ENCODE data around the gene ARHGEF7. TPM values are rescaled to one million over a fixed set of nuclear protein-coding genes. Genes with fewer than 3 reads are reported as not detected.

The ARHGEF7 gene
- total RNA-seq, 5 donors from 2014 or later (not counting 1 experiment from before 2014, with no cell fraction given), result 68.0 to 85.8 (median 83.7) TPM

DNA sequence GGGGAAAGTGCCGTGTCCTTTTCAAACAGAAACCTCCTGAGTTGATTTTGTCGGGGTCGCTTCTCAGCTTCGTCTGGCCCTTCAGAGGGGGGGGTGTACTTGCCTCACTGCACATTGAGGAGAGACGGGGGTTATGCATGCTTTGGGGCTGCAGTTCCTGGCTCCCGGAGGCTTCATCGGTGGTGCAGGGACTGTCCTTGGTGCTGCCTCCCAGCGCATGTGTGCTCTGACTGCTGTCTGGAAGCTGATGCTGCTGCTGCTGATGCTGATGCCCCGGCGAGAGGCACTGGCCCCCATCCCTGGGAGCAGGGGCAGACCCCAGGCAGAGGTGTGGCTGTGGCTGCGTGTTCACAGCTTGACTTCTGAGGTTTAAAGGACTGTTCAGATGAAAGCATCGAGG is 91.0 kb downstream of the ARHGEF7 start:
- Histone ChIP-seq H3K4me1 (ENCODE audit: control insufficient read depth in 1 of 2, extremely low read depth in 1 of 2, insufficient read depth in 2 of 2, low read length in 2 of 2) (peaks cover 25 to 43% of the 10 kb centered on the region in 2 experiments), H3K27ac (ENCODE audit: low read length) (no peak overlapping the region), H3K9me3 (no peaks in the 10 kb centered on the region), H3K36me3 (ENCODE audit: control insufficient read depth in 2 of 2, extremely low read depth in 1 of 2, insufficient read depth in 1 of 2, low read length in 1 of 2) (peaks cover 2 to 7% of the 10 kb centered on the region in 2 donors), H3K4me3 (ENCODE audit: control insufficient read depth in 1 of 2, extremely low read depth in 1 of 2, low read length in 1 of 2) (no peak overlapping the region), H3K27me3 (replicated peaks in 1 of 2; ENCODE audit: control insufficient read depth in 2 of 2, extremely low read depth in 1 of 2, insufficient read depth in 2 of 2, low read length in 1 of 2) (no peaks in the 10 kb centered on the region)
- ATAC-seq (replicated peaks in 1 of 4) (no peak), DNase-seq (no peak)
- WGBS (ENCODE audit: insufficient coverage), result 97% methylated on average over 10 of the region's 12 CpGs
- Mint-ChIP-seq H3K27ac (no peak overlapping the region), H3K36me3 (peaks cover 10% of the 10 kb centered on the region), H3K9me3 (no peaks in the 10 kb centered on the region), H3K4me1 (peaks cover 76 to 90% (median 78%) of the 10 kb centered on the region in 3 donors), H3K27me3 (no peaks in the 10 kb centered on the region), H3K4me3 (no peak overlapping the region)
- ChIA-PET CTCF (no interaction called here), POLR2A (no interaction called here)

DNA sequence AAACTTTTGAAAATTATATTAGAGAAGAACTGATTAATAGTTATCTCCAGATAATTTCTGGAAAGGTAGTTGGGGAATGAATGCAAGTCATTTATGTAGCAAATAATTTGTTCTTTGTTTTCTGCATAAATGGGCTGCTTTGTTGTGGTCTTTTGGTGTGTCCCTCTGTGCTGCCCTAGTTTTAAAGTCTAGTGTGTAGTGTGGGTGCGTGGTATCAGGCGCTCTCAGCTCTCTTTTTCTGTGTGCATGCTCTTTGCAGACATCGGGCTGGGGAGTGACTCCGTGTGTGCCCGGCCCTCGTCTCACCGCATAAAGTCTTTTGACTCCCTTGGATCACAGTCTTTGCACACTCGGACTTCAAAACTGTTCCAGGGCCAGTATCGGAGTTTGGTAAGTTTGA is 94.5 kb downstream of the ARHGEF7 start:
- ChIA-PET POLR2A (no interaction called here), CTCF (interaction anchor here in 1 of 2 donors (2.9 kb wide), 1 partner anchor 142 kb away, joined by 6 read pairs; no protein-coding TSS in a partner anchor)
- H3K27ac Mint-ChIP-seq, result peak overlapping the region in 1 of 2 donors; percentile 11
- H3K27me3 ChIP-seq (replicated peaks in 1 of 2; ENCODE audit: control insufficient read depth in 2 of 2, extremely low read depth in 1 of 2, insufficient read depth in 2 of 2, low read length in 1 of 2), result no peaks in the 10 kb centered on the region
- no peak overlapping the region for H3K4me3 Mint-ChIP-seq
- peaks cover 67 to 87% (median 75%) of the 10 kb centered on the region in 3 donors for H3K4me1 Mint-ChIP-seq
- WGBS (ENCODE audit: insufficient coverage), result 84% methylated on average over 8 of the region's 9 CpGs
- peaks cover 10 to 15% of the 10 kb centered on the region in 2 experiments for H3K4me1 ChIP-seq (ENCODE audit: control insufficient read depth in 1 of 2, extremely low read depth in 1 of 2, insufficient read depth in 2 of 2, low read length in 2 of 2)
- H3K27ac ChIP-seq (ENCODE audit: low read length), result no peak overlapping the region
- no peak overlapping the region for H3K4me3 ChIP-seq (ENCODE audit: control insufficient read depth in 1 of 2, extremely low read depth in 1 of 2, low read length in 1 of 2)
- H3K36me3 Mint-ChIP-seq, result peaks cover 10% of the 10 kb centered on the region
- DNase-seq, result no peak
- H3K9me3 ChIP-seq, result no peaks in the 10 kb centered on the region
- H3K9me3 Mint-ChIP-seq, result no peaks in the 10 kb centered on the region
- peaks cover 2 to 14% of the 10 kb centered on the region in 2 donors for H3K36me3 ChIP-seq (ENCODE audit: control insufficient read depth in 2 of 2, extremely low read depth in 1 of 2, insufficient read depth in 1 of 2, low read length in 1 of 2)
- ATAC-seq (replicated peaks in 1 of 4), result no peak
- no peaks in the 10 kb centered on the region for H3K27me3 Mint-ChIP-seq

DNA sequence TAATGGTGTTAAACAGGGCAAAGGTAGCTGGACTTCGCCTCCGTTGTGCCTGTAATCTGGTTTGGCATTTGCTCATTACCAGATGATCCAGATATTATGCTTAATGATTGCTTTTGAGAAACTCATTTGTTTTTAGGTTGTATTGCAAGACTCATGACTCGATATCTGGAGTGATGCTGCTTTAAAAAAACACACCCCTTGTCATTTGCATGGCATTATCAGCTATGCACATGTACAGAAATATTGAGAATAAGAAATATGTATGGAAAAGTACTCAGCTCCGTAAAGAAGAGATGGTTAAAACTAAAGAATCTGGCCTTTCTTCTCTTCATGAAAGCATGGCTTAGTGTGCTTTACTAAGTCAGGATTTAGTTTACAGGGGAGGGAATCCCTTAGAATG is 95.0 kb downstream of the ARHGEF7 start:
- H3K36me3 Mint-ChIP-seq, result peaks cover 9% of the 10 kb centered on the region
- H3K27me3 Mint-ChIP-seq, result no peaks in the 10 kb centered on the region
- H3K4me3 Mint-ChIP-seq, result no peak overlapping the region
- WGBS (ENCODE audit: insufficient coverage), result 81% methylated on average over 3 of the region's 4 CpGs
- peaks cover 67 to 83% (median 78%) of the 10 kb centered on the region in 3 donors for H3K4me1 Mint-ChIP-seq
- Histone ChIP-seq H3K27me3 (replicated peaks in 1 of 2; ENCODE audit: control insufficient read depth in 2 of 2, extremely low read depth in 1 of 2, insufficient read depth in 2 of 2, low read length in 1 of 2) (no peaks in the 10 kb centered on the region), H3K27ac (ENCODE audit: low read length) (no peak overlapping the region), H3K9me3 (no peaks in the 10 kb centered on the region), H3K36me3 (ENCODE audit: control insufficient read depth in 2 of 2, extremely low read depth in 1 of 2, insufficient read depth in 1 of 2, low read length in 1 of 2) (peaks cover 2 to 14% of the 10 kb centered on the region in 2 donors), H3K4me1 (ENCODE audit: control insufficient read depth in 1 of 2, extremely low read depth in 1 of 2, insufficient read depth in 2 of 2, low read length in 2 of 2) (peaks cover 10 to 15% of the 10 kb centered on the region in 2 experiments), H3K4me3 (ENCODE audit: control insufficient read depth in 1 of 2, extremely low read depth in 1 of 2, low read length in 1 of 2) (no peak overlapping the region)
- no peaks in the 10 kb centered on the region for H3K9me3 Mint-ChIP-seq
- ChIA-PET POLR2A (no interaction called here), CTCF (interaction anchor here in 1 of 2 donors (2.9 kb wide), 1 partner anchor 142 kb away, joined by 6 read pairs; no protein-coding TSS in a partner anchor)
- DNase-seq, result no peak
- ATAC-seq (replicated peaks in 1 of 4), result no peak
- H3K27ac Mint-ChIP-seq, result no peak overlapping the region

DNA sequence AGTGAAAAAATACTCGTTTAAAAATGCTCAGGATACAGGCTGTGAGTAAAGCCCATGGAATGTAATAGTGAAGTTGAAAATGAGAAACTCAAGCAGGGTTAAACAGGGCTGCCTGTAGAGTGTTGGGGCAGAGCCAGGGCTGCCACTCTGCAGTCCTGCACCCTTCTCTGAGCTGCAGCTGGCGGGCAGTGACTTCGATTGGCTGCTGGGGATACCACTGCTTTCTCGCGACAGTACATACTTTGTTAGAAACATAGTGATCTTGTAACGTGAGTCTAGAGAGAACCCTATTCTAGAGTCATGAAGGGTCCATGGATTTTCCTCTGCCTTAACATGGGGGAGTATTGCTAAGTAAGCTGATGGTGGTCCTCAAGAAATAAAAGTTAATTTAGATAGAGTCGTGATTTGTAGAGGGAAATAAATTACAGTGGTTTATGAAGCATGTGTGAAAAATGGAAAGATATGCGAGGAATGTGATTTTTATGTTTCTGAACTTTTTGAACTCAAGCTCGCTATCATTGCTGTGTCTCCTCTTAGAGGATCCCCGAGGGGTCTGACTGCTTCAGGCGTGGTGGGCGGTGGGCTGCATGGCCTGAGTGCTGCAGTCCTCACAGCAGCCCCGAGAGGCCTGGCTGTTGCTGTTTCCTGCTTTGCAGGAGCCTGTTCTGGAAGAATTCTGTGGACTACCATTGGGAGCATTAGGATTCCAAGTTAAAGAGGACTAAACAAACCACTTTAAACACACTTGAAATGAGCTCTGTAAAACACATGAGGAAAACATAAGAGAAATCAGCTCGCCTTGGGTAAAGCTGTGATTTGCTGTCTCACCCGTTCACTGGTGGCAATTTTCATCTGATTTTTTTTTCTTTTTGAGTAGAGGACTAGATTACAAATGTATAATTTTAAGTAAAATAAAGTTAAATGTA is 95.7 kb downstream of the ARHGEF7 start:
- no peak for DNase-seq
- CTCF ChIA-PET, result interaction anchor here (1.4 to 2.9 kb wide), 4 partner anchors 9 to 143 kb away, joined by 3 to 10 read pairs (median 5); no protein-coding TSS in a partner anchor
- POLR2A ChIA-PET, result interaction anchor here in 1 of 2 donors (0.6 to 1.0 kb wide), 3 partner anchors 22 to 34 kb away, joined by 3 to 4 read pairs (median 4); no protein-coding TSS in a partner anchor
- H3K27me3 ChIP-seq (replicated peaks in 1 of 2; ENCODE audit: control insufficient read depth in 2 of 2, extremely low read depth in 1 of 2, insufficient read depth in 2 of 2, low read length in 1 of 2), result no peaks in the 10 kb centered on the region
- peaks cover 10 to 15% of the 10 kb centered on the region in 2 experiments for H3K4me1 ChIP-seq (ENCODE audit: control insufficient read depth in 1 of 2, extremely low read depth in 1 of 2, insufficient read depth in 2 of 2, low read length in 2 of 2)
- Mint-ChIP-seq H3K4me1 (peaks cover 69 to 83% (median 79%) of the 10 kb centered on the region in 3 donors), H3K36me3 (peaks cover 2% of the 10 kb centered on the region), H3K4me3 (no peak overlapping the region), H3K27ac (peak overlapping the region in 1 of 2 donors; percentile 64), H3K9me3 (no peaks in the 10 kb centered on the region), H3K27me3 (no peaks in the 10 kb centered on the region)
- peaks cover 2 to 10% of the 10 kb centered on the region in 2 donors for H3K36me3 ChIP-seq (ENCODE audit: control insufficient read depth in 2 of 2, extremely low read depth in 1 of 2, insufficient read depth in 1 of 2, low read length in 1 of 2)
- 94% methylated on average over 8 of the region's 15 CpGs for WGBS (ENCODE audit: insufficient coverage)
- no peak for ATAC-seq (replicated peaks in 1 of 4)
- H3K9me3 ChIP-seq, result no peaks in the 10 kb centered on the region
- H3K4me3 ChIP-seq (ENCODE audit: control insufficient read depth in 1 of 2, extremely low read depth in 1 of 2, low read length in 1 of 2), result no peak overlapping the region
- H3K27ac ChIP-seq (ENCODE audit: low read length), result no peak overlapping the region

DNA sequence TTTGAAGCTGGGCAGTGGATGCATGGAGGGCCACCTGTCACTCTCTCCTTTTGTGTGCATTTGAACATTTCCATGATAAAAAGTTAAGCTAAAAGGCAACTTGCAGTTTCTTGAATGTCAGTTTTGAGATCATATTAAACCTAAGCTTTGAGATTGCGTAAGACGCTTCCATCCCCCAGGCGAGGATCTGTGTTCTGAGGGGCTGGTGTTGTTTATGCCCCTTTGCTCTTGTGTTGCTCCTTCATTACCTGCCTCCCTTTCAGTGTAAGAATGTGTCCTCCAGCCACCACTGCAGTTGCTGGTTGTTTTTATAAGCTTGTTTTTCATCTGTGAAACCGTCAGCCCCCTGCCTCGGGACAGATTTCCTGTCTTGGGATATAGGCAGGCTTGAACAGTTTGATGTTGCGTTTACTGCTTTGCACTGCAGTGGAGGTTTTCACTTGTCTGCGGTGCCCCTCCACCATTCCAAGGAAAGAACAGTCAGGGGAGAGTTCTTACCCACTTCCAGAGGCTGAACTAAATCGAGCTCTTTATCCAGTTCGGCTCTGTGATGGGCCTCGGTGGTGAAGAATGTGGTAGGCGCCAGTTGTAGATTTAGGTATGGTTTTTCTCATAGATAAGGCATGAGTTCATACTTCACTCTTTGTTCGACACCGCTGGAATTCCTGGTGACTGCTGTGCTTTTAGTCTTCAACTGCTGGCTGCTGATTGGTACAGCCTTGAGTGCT is 96.8 kb downstream of the ARHGEF7 start:
- Mint-ChIP-seq H3K27ac (peak overlapping the region in 1 of 2 donors; percentile 41), H3K27me3 (no peaks in the 10 kb centered on the region), H3K4me3 (no peak overlapping the region), H3K4me1 (peaks cover 78 to 87% (median 87%) of the 10 kb centered on the region in 3 donors), H3K36me3 (peaks cover 2% of the 10 kb centered on the region), H3K9me3 (no peaks in the 10 kb centered on the region)
- DNase-seq (no peak), ATAC-seq (replicated peaks in 1 of 4) (no peak)
- Histone ChIP-seq H3K27ac (ENCODE audit: low read length) (no peak overlapping the region), H3K36me3 (ENCODE audit: control insufficient read depth in 2 of 2, extremely low read depth in 1 of 2, insufficient read depth in 1 of 2, low read length in 1 of 2) (peaks cover 2 to 10% of the 10 kb centered on the region in 2 donors), H3K4me3 (ENCODE audit: control insufficient read depth in 1 of 2, extremely low read depth in 1 of 2, low read length in 1 of 2) (no peak overlapping the region), H3K4me1 (ENCODE audit: control insufficient read depth in 1 of 2, extremely low read depth in 1 of 2, insufficient read depth in 2 of 2, low read length in 2 of 2) (peaks cover 12 to 23% of the 10 kb centered on the region in 2 experiments), H3K9me3 (no peaks in the 10 kb centered on the region), H3K27me3 (replicated peaks in 1 of 2; ENCODE audit: control insufficient read depth in 2 of 2, extremely low read depth in 1 of 2, insufficient read depth in 2 of 2, low read length in 1 of 2) (no peaks in the 10 kb centered on the region)
- WGBS (ENCODE audit: insufficient coverage), result 74% methylated on average over 7 of the region's 13 CpGs
- ChIA-PET CTCF (interaction anchor here (0.6 to 2.9 kb wide), 5 partner anchors 10 to 144 kb away, joined by 3 to 10 read pairs (median 4); no protein-coding TSS in a partner anchor), POLR2A (interaction anchor here (0.6 to 1.0 kb wide), 2 partner anchors 32 to 1440 kb away, joined by 3 read pairs; no protein-coding TSS in a partner anchor)

DNA sequence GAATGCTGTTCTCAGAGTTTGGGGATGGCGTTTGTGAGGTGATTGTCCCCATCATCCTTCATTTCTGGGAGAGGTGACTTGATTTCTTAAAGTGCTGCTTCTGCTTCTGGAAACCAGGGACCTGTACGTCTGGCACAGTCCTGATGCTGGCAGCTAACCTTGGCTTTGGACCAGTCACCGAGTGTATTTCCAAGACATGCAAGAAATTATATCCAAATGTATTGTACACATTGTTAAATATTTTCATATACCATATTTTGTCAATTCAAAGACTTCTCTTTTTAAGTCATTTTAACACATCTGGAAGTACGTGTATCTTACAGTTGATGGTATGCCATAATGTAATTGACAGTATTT is 97.4 kb downstream of the ARHGEF7 start:
- no peaks in the 10 kb centered on the region for H3K9me3 ChIP-seq
- DNase-seq, result no peak
- no peak overlapping the region for H3K27ac ChIP-seq (ENCODE audit: low read length)
- H3K4me3 ChIP-seq (ENCODE audit: control insufficient read depth in 1 of 2, extremely low read depth in 1 of 2, low read length in 1 of 2), result no peak overlapping the region
- ATAC-seq (replicated peaks in 1 of 4), result no peak
- no peak overlapping the region for H3K4me3 Mint-ChIP-seq
- 100% methylated on average over 1 of the region's 4 CpGs for WGBS (ENCODE audit: insufficient coverage)
- no peaks in the 10 kb centered on the region for H3K9me3 Mint-ChIP-seq
- peaks cover 9 to 23% of the 10 kb centered on the region in 2 experiments for H3K4me1 ChIP-seq (ENCODE audit: control insufficient read depth in 1 of 2, extremely low read depth in 1 of 2, insufficient read depth in 2 of 2, low read length in 2 of 2)
- POLR2A ChIA-PET, result no interaction called here
- peaks cover 2 to 10% of the 10 kb centered on the region in 2 donors for H3K36me3 ChIP-seq (ENCODE audit: control insufficient read depth in 2 of 2, extremely low read depth in 1 of 2, insufficient read depth in 1 of 2, low read length in 1 of 2)
- CTCF ChIA-PET, result interaction anchor here in 1 of 2 donors (1.8 to 2.6 kb wide), 2 partner anchors 29 to 145 kb away, joined by 4 to 10 read pairs; no protein-coding TSS in a partner anchor
- peaks cover 75 to 88% (median 84%) of the 10 kb centered on the region in 3 donors for H3K4me1 Mint-ChIP-seq
- no peaks in the 10 kb centered on the region for H3K27me3 Mint-ChIP-seq
- no peaks in the 10 kb centered on the region for H3K27me3 ChIP-seq (replicated peaks in 1 of 2; ENCODE audit: control insufficient read depth in 2 of 2, extremely low read depth in 1 of 2, insufficient read depth in 2 of 2, low read length in 1 of 2)
- peaks cover 2% of the 10 kb centered on the region for H3K36me3 Mint-ChIP-seq
- H3K27ac Mint-ChIP-seq, result no peak overlapping the region
